Left lung (tissue), 10 donors: Measurements from ENCODE around the gene ERFL. TPM values are rescaled to one million over a fixed set of nuclear protein-coding genes. Genes with fewer than 3 reads are reported as not detected.

Source experiments
- ATAC-seq: fragments of 200-7000 bp; cut with Tn5 transposase; one replicate; pipeline ENCODE4 v1.9.1; 2020; ENCODE audit warnings: moderate library complexity
- DNase-seq, 4 donors: peaks; one replicate each; pipeline ENCODE4 v3.0.0-alpha.2; 2013 to 2020
- H3K27ac ChIP-seq, 2 donors: fragments of 200-600 bp; sonication (generic) in 1 of 2; one replicate each; pipeline versions ENCODE4 v1.5.0 to v1.8.0; 2020 to 2021
- H3K27me3 ChIP-seq, 2 donors: fragments of 200-600 bp; sonication (generic) in 1 of 2; one replicate each; pipeline versions ENCODE4 v1.5.0 to v1.8.0; 2020 to 2021
- H3K36me3 ChIP-seq, 2 donors: fragments of 200-600 bp; sonication (generic) in 1 of 2; one replicate each; pipeline versions ENCODE4 v1.5.0 to v1.8.0; 2020 to 2021
- H3K4me1 ChIP-seq, 2 donors: fragments of 200-600 bp; one replicate each; pipeline ENCODE4 v1.8.0; 2021
- H3K4me3 ChIP-seq, 2 donors: fragments of 200-600 bp; sonication (generic) in 1 of 2; one replicate each; pipeline versions ENCODE4 v1.5.0 to v1.8.0; 2020 to 2021; ENCODE audit warnings: mild to moderate bottlenecking in 1 of 2
- H3K9me3 ChIP-seq, 2 donors: fragments of 200-600 bp; sonication (generic) in 1 of 2; one replicate each; pipeline versions ENCODE4 v1.5.0 to v1.8.0; 2020 to 2021
- intact Hi-C, 2 donors: fragments of 100-400 bp; cut with DNase I; formaldehyde crosslinking; loops; one replicate each; pipeline versions ENCODE4 v1.11.2 to v1.14.2; 2022
- polyA plus RNA-seq, 6 donors: library from polyadenylated mRNA; unstranded; fragments of 120-200 nt; gene quantifications; one replicate each; pipeline ENCODE4 v1.2.1, GENCODE V29; 2013; ENCODE audit not compliant: insufficient read length in 6 of 6
- total RNA-seq, 2 donors: library from RNA; stranded (reverse); fragmentation: NEBNext Ultra II Directional; extraction: Animal tissue kit (Norgen Biotek cat#: 25700); gene quantifications; one replicate each; pipeline ENCODE4 v1.2.1, GENCODE V29; 2021
- TF ChIP-seq, protein P1 (sequence below), 2 donors: fragments of 200-600 bp; sonication (generic) in 1 of 2; IDR thresholded peaks; one replicate each; pipeline versions ENCODE4 v1.5.0 to v1.8.0; 2021; ENCODE audit warnings: antibody characterized with exemption in 2 of 2
- donor health status: DM: no; HTN: yes; CAD: no.
- donor health status: DM: no; HTN: no; CAD: no.

Gene ERFL
- total and polyA plus RNA-seq, 8 donors, result 0.08 to 0.38 (median 0.26) TPM; not detected in 2

DNA sequence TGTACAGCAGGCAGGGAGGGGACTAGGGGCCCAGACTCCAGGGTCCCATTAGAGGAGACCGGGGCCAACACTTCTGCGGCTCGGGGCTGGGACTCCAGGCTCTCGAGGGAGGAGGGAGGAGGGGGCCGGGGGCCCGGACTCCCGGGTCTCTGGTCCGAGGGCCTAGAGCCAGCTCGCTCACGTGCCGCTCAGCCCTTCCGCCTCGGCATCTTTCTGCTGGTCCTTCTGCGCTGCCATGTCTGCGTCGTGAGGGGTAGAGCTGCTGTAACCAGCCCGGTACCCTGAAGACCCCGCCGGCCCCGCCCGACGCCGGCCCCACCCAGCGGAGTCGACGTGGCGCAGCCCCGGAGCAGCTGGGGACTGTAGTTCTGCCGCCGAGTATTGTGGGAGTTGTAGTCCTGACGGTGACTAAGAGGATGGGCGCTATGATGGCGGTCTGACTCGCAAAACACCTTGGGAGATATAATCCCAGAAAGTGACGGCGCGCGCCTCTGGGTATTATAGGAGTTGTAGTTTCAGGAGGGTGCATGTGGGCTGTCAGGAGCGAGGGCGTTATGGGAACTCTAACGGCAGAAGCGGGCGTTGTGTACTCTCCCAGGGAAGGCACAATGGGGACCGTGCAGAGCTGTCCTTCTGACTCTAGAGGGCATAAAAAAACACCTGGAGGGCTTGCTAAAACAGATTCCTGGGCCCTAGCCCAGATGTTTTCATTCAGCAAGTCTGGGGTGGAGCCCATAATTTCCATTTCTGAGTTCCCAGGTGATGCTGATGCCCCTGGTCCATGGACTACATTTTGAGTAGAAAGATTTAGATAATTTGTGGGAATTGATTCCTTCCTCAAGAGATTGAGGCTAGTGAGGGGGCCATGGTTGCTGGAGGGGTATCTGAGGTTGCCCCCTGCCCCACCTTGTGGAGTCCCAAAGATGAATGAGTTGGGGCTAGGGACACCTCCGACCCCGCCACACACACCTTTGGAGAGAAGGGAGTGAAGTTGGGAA lies 31.1 kb upstream of the ERFL start, which contains the start of gene RABAC1:
RABAC1 (minus strand) TSS at position 266 of the 998 bp plus-strand sequence; CDS start at position 237, 29 bp downstream.
- ATAC-seq (peak; percentile 90), DNase-seq (peak; percentile 82 to 96 (median 93))
- TF ChIP-seq, protein P1, sequence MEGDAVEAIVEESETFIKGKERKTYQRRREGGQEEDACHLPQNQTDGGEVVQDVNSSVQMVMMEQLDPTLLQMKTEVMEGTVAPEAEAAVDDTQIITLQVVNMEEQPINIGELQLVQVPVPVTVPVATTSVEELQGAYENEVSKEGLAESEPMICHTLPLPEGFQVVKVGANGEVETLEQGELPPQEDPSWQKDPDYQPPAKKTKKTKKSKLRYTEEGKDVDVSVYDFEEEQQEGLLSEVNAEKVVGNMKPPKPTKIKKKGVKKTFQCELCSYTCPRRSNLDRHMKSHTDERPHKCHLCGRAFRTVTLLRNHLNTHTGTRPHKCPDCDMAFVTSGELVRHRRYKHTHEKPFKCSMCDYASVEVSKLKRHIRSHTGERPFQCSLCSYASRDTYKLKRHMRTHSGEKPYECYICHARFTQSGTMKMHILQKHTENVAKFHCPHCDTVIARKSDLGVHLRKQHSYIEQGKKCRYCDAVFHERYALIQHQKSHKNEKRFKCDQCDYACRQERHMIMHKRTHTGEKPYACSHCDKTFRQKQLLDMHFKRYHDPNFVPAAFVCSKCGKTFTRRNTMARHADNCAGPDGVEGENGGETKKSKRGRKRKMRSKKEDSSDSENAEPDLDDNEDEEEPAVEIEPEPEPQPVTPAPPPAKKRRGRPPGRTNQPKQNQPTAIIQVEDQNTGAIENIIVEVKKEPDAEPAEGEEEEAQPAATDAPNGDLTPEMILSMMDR (IDR thresholded peaks at IDR 0.05), result no peak
- H3K4me1 ChIP-seq, result peaks cover 12 to 20% of the 10 kb centered on the region in 2 donors
- no peaks in the 10 kb centered on the region for H3K27me3 ChIP-seq
- no peaks in the 10 kb centered on the region for H3K9me3 ChIP-seq
- intact Hi-C loops, result no loop called here
- H3K27ac ChIP-seq, result peak within 1 kb of the TSS; percentile 92 to 97
- peak within 1 kb of the TSS; percentile 92 to 95 for H3K4me3 ChIP-seq
- peaks cover 0 to 18% of the 10 kb centered on the region in 2 donors for H3K36me3 ChIP-seq

DNA sequence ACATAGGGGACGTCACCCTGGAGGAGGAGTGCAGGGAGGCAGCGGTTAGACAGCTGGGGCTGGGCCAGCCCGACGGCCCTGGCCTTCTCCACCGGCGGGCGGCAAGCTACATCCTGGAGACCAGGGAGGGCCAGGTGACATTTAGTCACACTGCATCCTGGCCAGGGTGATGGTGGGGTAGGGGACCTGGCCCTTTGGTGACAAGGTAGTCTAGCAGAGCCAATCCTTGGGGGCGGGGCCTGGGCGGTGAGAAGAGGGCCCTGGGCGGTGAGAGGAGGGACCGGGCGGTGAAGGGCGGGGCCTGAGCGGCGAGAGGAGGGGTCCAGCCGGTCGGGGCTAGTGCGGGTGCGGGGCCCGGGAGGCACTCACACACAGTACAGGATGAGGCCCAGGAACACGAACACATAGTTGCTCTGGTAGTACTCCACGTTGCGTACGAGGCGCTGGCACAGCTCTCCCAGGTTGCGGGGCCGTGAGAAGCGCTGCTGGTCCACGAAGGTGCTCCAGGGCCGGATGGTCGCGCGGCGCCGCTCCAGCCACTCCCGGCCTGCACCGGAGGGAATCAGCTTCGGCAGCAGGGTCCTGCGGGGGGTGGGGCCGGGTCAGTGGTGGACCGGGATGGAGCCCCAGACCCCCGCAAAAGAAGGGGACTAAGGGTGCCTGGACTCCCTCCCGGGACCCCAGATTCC lies 30.3 kb upstream of the ERFL start:
- Histone ChIP-seq H3K9me3 (no peaks in the 10 kb centered on the region), H3K36me3 (peaks cover 0 to 19% of the 10 kb centered on the region in 2 donors), H3K27ac (peak overlapping the region; percentile 92 to 97), H3K27me3 (no peaks in the 10 kb centered on the region), H3K4me3 (peak overlapping the region; percentile 92 to 95), H3K4me1 (peaks cover 12 to 20% of the 10 kb centered on the region in 2 donors)
- intact Hi-C loops, result no loop called here
- TF ChIP-seq, protein P1 (IDR thresholded peaks at IDR 0.05), result no peak
- ATAC-seq (peak; percentile 92), DNase-seq (peak; percentile 46 to 98 (median 88))

DNA sequence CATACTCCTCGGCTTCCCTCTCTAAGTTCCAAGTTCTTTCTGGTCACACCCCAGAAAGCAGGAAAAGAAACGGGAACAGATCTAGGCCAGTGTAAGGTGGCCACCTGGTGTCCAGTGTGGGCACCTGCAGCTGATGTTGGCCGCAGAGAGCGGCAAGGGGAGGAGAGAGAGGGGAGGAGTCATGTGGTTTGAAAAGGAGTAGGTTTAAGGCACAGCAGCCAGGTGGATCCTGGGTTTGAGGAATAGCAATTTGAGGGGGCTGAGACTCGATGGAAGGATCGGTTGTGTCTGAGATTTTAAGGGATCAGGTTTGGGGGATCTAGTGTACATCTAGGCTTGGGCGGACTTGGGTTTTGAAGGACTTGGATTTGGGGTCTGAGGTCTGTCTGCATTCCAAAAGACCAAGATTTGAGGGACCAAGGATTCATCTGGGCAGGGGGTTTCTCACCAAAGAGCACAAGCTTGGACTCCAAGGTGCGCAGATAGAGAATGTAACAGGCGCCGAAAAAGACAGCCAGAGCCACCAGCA lies 29.7 kb upstream of the ERFL start:
- peak in 3 of 4 donors; percentile 43 to 85 (median 77) for DNase-seq
- intact Hi-C loops, result no loop called here
- H3K4me3 ChIP-seq, result peak overlapping the region; percentile 92 to 95
- ATAC-seq, result peak; percentile 86
- H3K4me1 ChIP-seq, result peaks cover 12 to 20% of the 10 kb centered on the region in 2 donors
- TF ChIP-seq, protein P1 (IDR thresholded peaks at IDR 0.05), result peak; percentile 57 to 88
- no peaks in the 10 kb centered on the region for H3K9me3 ChIP-seq
- H3K27ac ChIP-seq, result peak overlapping the region; percentile 92 to 97
- H3K27me3 ChIP-seq, result no peaks in the 10 kb centered on the region
- H3K36me3 ChIP-seq, result peaks cover 0 to 19% of the 10 kb centered on the region in 2 donors

DNA sequence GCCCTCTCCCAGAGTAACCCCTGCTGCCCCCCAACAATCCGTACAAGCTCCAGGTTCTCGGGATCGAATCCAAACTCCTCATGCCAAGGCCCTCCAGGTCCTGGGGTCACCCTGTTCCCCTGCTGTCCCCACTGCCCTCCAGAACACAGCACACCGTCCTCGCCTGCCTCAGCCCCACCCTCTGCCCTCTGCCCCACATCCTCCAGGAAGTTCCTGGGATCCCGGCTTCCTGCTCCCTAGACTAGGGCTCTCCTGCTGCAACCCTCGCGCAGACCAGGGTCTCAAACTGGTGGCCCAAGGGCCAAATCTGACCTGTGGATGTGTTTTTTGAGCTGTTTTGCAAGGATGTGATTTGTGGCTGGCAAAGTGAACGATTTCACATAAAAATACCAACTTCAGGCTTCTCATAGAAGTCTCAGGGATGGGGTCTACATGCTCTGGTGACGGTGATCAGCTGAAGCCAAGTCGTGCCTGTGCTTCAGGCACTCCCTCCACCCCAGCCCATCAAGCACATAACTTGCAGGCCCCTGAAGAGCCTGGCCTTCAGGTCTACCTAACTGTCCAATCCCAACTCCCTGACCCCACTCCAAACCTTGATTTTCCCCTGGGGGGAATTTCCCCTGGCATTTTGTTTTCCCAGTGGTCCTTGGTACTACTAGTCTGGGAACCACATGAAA lies 29.1 kb upstream of the ERFL start:
- H3K27ac ChIP-seq, result peak overlapping the region in 1 of 2 donors; percentile 97
- intact Hi-C loops, result no loop called here
- ATAC-seq, result no peak

More for the DNA sequence above, 29.1 kb upstream of the ERFL start:
- peaks cover 0 to 19% of the 10 kb centered on the region in 2 donors for H3K36me3 ChIP-seq
- no peak for DNase-seq
- no peaks in the 10 kb centered on the region for H3K27me3 ChIP-seq
- no peaks in the 10 kb centered on the region for H3K9me3 ChIP-seq
- H3K4me3 ChIP-seq, result no peak overlapping the region
- TF ChIP-seq, protein P1 (IDR thresholded peaks at IDR 0.05), result no peak
- peaks cover 12 to 20% of the 10 kb centered on the region in 2 donors for H3K4me1 ChIP-seq
